Urinary bladder (tissue), 4 donors: ENCODE measurements around the gene LOXHD1. TPM values are rescaled to one million over a fixed set of nuclear protein-coding genes. Genes with fewer than 3 reads are reported as not detected.

ENCODE experiments used
- DNase-seq: peaks from one replicate; pipeline ENCODE4 v3.0.0-alpha.2; 2015; ENCODE audit errors: extremely low spot score
- H3K27ac ChIP-seq: one replicate; pipeline ENCODE4 v1.5.1; 2013; ENCODE audit warnings: low read depth, mild to moderate bottlenecking, moderate library complexity
- H3K36me3 ChIP-seq: one replicate; pipeline ENCODE4 v1.6.1; 2013; ENCODE audit warnings: mild to moderate bottlenecking, moderate library complexity; ENCODE audit not compliant: insufficient read depth
- H3K4me1 ChIP-seq: one replicate; pipeline ENCODE4 v1.6.1; 2013; ENCODE audit warnings: mild to moderate bottlenecking, moderate library complexity; ENCODE audit not compliant: insufficient read depth
- H3K4me3 ChIP-seq: one replicate; pipeline ENCODE4 v1.5.1; 2013; ENCODE audit warnings: low read depth, low read length
- WGBS: extraction: QIAGEN DNeasy Blood & Tissue Kit; methylation state at CpG from one replicate; pipeline ENCODE4 v1.1.7; 2013; 5-methylcytosine and 5-hydroxymethylcytosine counted together
- polyA plus RNA-seq: library from polyadenylated mRNA; stranded (reverse); fragments of 200-250 nt; gene quantifications from one replicate; pipeline ENCODE4 v1.2.3, GENCODE V29; 2013
- total RNA-seq: library from RNA; depleted of rRNA; stranded (reverse); fragments of >200 nt; gene quantifications from one replicate; pipeline ENCODE4 v1.2.3, GENCODE V29; 2014
- donor health status: healthy with polysubstance abuse.
- donor health status: healthy.

LOXHD1 gene
- total and polyA plus RNA-seq, 2 donors, result 0.11 to 1.2 TPM

GRCh38 chr18:46459789-46460455, 197.1 kb downstream of the LOXHD1 start:
- H3K27ac ChIP-seq, result no peak overlapping the region
- WGBS, result 87% methylated on average over 19 of the region's 19 CpGs
- H3K36me3 ChIP-seq, result no peaks in the 10 kb centered on the region
- H3K4me3 ChIP-seq, result no peak overlapping the region
- H3K4me1 ChIP-seq, result no peaks in the 10 kb centered on the region
- no peak for DNase-seq

GRCh38 chr18:46458472-46458871, 198.5 kb downstream of the LOXHD1 start:
- no peak for DNase-seq
- H3K27ac ChIP-seq, result no peak overlapping the region
- no peaks in the 10 kb centered on the region for H3K4me1 ChIP-seq
- WGBS, result 71% methylated on average over 6 of the region's 6 CpGs
- no peaks in the 10 kb centered on the region for H3K36me3 ChIP-seq
- H3K4me3 ChIP-seq, result no peak overlapping the region

GRCh38 chr18:46456691-46457090, 200.3 kb downstream of the LOXHD1 start:
- Histone ChIP-seq H3K4me1 (no peaks in the 10 kb centered on the region), H3K27ac (no peak overlapping the region), H3K36me3 (no peaks in the 10 kb centered on the region), H3K4me3 (no peak overlapping the region)
- DNase-seq, result no peak
- 97% methylated on average over 13 of the region's 13 CpGs for WGBS

- 88% methylated on average over 6 of the region's 6 CpGs for WGBS
- no peak for DNase-seq
- Histone ChIP-seq H3K4me1 (no peaks in the 10 kb centered on the region), H3K36me3 (no peaks in the 10 kb centered on the region), H3K4me3 (no peak overlapping the region), H3K27ac (no peak overlapping the region)
These were observed 204.2 kb downstream of the LOXHD1 start for GRCh38 chr18:46452820-46453219.

- Histone ChIP-seq H3K4me1 (no peaks in the 10 kb centered on the region), H3K4me3 (no peak overlapping the region), H3K27ac (no peak overlapping the region), H3K36me3 (no peaks in the 10 kb centered on the region)
- WGBS, result 73% methylated on average over 1 of the region's 1 CpG
- no peak for DNase-seq
These were observed 207.5 kb downstream of the LOXHD1 start for GRCh38 chr18:46449499-46449898.

GRCh38 chr18:46449033-46449432, 208.0 kb downstream of the LOXHD1 start:
- DNase-seq, result no peak
- no peak overlapping the region for H3K27ac ChIP-seq
- no peaks in the 10 kb centered on the region for H3K4me1 ChIP-seq
- no peaks in the 10 kb centered on the region for H3K36me3 ChIP-seq
- 97% methylated on average over 2 of the region's 2 CpGs for WGBS
- H3K4me3 ChIP-seq, result no peak overlapping the region

GRCh38 chr18:46448347-46448746, 208.7 kb downstream of the LOXHD1 start:
- no peak for DNase-seq
- H3K36me3 ChIP-seq, result no peaks in the 10 kb centered on the region
- no peak overlapping the region for H3K4me3 ChIP-seq
- H3K27ac ChIP-seq, result no peak overlapping the region
- no peaks in the 10 kb centered on the region for H3K4me1 ChIP-seq
- WGBS, result 84% methylated on average over 4 of the region's 4 CpGs

GRCh38 chr18:46447792-46448191, 209.2 kb downstream of the LOXHD1 start:
- Histone ChIP-seq H3K27ac (no peak overlapping the region), H3K4me3 (no peak overlapping the region), H3K4me1 (no peaks in the 10 kb centered on the region), H3K36me3 (no peaks in the 10 kb centered on the region)
- no peak for DNase-seq
- 96% methylated on average over 5 of the region's 5 CpGs for WGBS

- Histone ChIP-seq H3K4me1 (no peaks in the 10 kb centered on the region), H3K4me3 (no peak overlapping the region), H3K27ac (no peak overlapping the region), H3K36me3 (no peaks in the 10 kb centered on the region)
- DNase-seq, result no peak
- 89% methylated on average over 4 of the region's 4 CpGs for WGBS
These were observed 209.7 kb downstream of the LOXHD1 start for GRCh38 chr18:46447323-46447722.

- no peaks in the 10 kb centered on the region for H3K4me1 ChIP-seq
- no peak overlapping the region for H3K4me3 ChIP-seq
- no peak overlapping the region for H3K27ac ChIP-seq
- 84% methylated on average over 3 of the region's 3 CpGs for WGBS
- no peak for DNase-seq
- H3K36me3 ChIP-seq, result no peaks in the 10 kb centered on the region
These were observed 211.3 kb downstream of the LOXHD1 start for GRCh38 chr18:46445522-46446313.

- Histone ChIP-seq H3K4me3 (no peak overlapping the region), H3K36me3 (no peaks in the 10 kb centered on the region), H3K27ac (no peak overlapping the region), H3K4me1 (no peaks in the 10 kb centered on the region)
- no peak for DNase-seq
- 94% methylated on average over 4 of the region's 4 CpGs for WGBS
These were observed 218.0 kb downstream of the LOXHD1 start for GRCh38 chr18:46439037-46439436.

GRCh38 chr18:46437061-46437460, 220.0 kb downstream of the LOXHD1 start:
- no peak for DNase-seq
- no peaks in the 10 kb centered on the region for H3K36me3 ChIP-seq

GRCh38 chr18:46436621-46437020, 220.4 kb downstream of the LOXHD1 start:
- no peaks in the 10 kb centered on the region for H3K36me3 ChIP-seq
- H3K4me3 ChIP-seq, result no peak overlapping the region
- H3K4me1 ChIP-seq, result no peaks in the 10 kb centered on the region
- WGBS, result 88% methylated on average over 2 of the region's 2 CpGs
- H3K27ac ChIP-seq, result no peak overlapping the region
- no peak for DNase-seq

More at GRCh38 chr18:46437061-46437460, 220.0 kb downstream of the LOXHD1 start:
- Histone ChIP-seq H3K4me1 (no peaks in the 10 kb centered on the region), H3K4me3 (no peak overlapping the region), H3K27ac (no peak overlapping the region)
- 88% methylated on average over 5 of the region's 5 CpGs for WGBS

- DNase-seq, result no peak
- H3K36me3 ChIP-seq, result no peaks in the 10 kb centered on the region
- 94% methylated on average over 9 of the region's 9 CpGs for WGBS
- no peak overlapping the region for H3K4me3 ChIP-seq
- H3K27ac ChIP-seq, result no peak overlapping the region
- no peaks in the 10 kb centered on the region for H3K4me1 ChIP-seq
These were observed 222.0 kb downstream of the LOXHD1 start for GRCh38 chr18:46435031-46435430.
